Common myeloid progenitor, CD34-positive (primary cell): ENCODE measurements around the gene CFAP73.

Experiments used
- CTCF ChIA-PET: fragments of 350-600 bp; sonication (Branson Sonifier 250); formaldehyde crosslinking; loops from one replicate; lab custom pipeline; 2021; ENCODE audit warnings: antibody characterized with exemption; lab: Charles Lee
- POLR2A ChIA-PET: fragments of 350-600 bp; sonication (Branson Sonifier 250); formaldehyde crosslinking; loops from one replicate; lab custom pipeline; 2021; ENCODE audit warnings: antibody characterized with exemption; lab: Charles Lee
- DNase-seq, 3 donors: peaks; one replicate each; pipeline versions ENCODE4 v3.0.0 to v3.0.0-alpha.2; 2013
- H3K27ac ChIP-seq, 2 experiments: 1 replicate in 1 of 2; 2 replicates in 1 of 2; pipeline ENCODE4 v1.7.0; 2013; ENCODE audit warnings: inconsistent platforms in 2 of 2, low read length in 2 of 2, mild to moderate bottlenecking in 2 of 2, low read depth in 1 of 2, moderate library complexity in 1 of 2; ENCODE audit not compliant: severe bottlenecking in 2 of 2, insufficient read depth in 1 of 2, poor library complexity in 1 of 2
- H3K27me3 ChIP-seq, 5 experiments: replicated peaks in 2 of 5; 1 replicate in 3 of 5; 2 replicates in 2 of 5; pipeline versions ENCODE4 v1.6.1 to v1.7.0; 2013; ENCODE audit warnings: low read length in 4 of 5, mild to moderate bottlenecking in 2 of 5, moderate library complexity in 2 of 5, inconsistent platforms in 1 of 5; ENCODE audit not compliant: insufficient read depth in 5 of 5, control insufficient read depth in 4 of 5
- H3K36me3 ChIP-seq, 4 experiments: 1 replicate in 2 of 4; 2 replicates in 2 of 4; pipeline versions ENCODE4 v1.6.1 to v1.7.0; 2013; ENCODE audit warnings: low read length in 3 of 4, control low read depth in 1 of 4, mild to moderate bottlenecking in 1 of 4; ENCODE audit not compliant: control insufficient read depth in 4 of 4, insufficient read depth in 4 of 4
- H3K4me1 ChIP-seq, 4 experiments: 1 replicate in 3 of 4; 2 replicates in 1 of 4; pipeline versions ENCODE4 v1.6.1 to v1.7.1; 2013; ENCODE audit warnings: low read length in 3 of 4, mild to moderate bottlenecking in 3 of 4, control low read depth in 1 of 4, inconsistent platforms in 1 of 4, moderate library complexity in 1 of 4; ENCODE audit not compliant: control insufficient read depth in 4 of 4, insufficient read depth in 4 of 4; ENCODE audit errors: control extremely low read depth in 1 of 4
- H3K4me3 ChIP-seq, 7 experiments: 1 replicate in 4 of 7; 2 replicates in 3 of 7; pipeline versions ENCODE4 v1.5.1 to v1.7.0; 2013; ENCODE audit warnings: mild to moderate bottlenecking in 7 of 7, low read length in 6 of 7, moderate library complexity in 6 of 7, inconsistent platforms in 2 of 7, low read depth in 2 of 7, control low read depth in 1 of 7; ENCODE audit not compliant: insufficient read depth in 4 of 7, control insufficient read depth in 1 of 7; ENCODE audit errors: extremely low read depth in 1 of 7
- H3K9me3 ChIP-seq, 5 experiments: 1 replicate in 4 of 5; 2 replicates in 1 of 5; pipeline versions ENCODE4 v1.6.1 to v1.7.1; 2013; ENCODE audit warnings: low read length in 4 of 5, mild to moderate bottlenecking in 2 of 5, inconsistent platforms in 1 of 5, low read depth in 1 of 5, moderate library complexity in 1 of 5; ENCODE audit not compliant: control insufficient read depth in 4 of 5, insufficient read depth in 2 of 5; ENCODE audit errors: control extremely low read depth in 1 of 5
- WGBS: methylation state at CpG from one replicate; pipeline ENCODE4 v1.1.5; 2013; ENCODE audit not compliant: insufficient coverage; 5-methylcytosine and 5-hydroxymethylcytosine counted together

The CFAP73 gene

DNA sequence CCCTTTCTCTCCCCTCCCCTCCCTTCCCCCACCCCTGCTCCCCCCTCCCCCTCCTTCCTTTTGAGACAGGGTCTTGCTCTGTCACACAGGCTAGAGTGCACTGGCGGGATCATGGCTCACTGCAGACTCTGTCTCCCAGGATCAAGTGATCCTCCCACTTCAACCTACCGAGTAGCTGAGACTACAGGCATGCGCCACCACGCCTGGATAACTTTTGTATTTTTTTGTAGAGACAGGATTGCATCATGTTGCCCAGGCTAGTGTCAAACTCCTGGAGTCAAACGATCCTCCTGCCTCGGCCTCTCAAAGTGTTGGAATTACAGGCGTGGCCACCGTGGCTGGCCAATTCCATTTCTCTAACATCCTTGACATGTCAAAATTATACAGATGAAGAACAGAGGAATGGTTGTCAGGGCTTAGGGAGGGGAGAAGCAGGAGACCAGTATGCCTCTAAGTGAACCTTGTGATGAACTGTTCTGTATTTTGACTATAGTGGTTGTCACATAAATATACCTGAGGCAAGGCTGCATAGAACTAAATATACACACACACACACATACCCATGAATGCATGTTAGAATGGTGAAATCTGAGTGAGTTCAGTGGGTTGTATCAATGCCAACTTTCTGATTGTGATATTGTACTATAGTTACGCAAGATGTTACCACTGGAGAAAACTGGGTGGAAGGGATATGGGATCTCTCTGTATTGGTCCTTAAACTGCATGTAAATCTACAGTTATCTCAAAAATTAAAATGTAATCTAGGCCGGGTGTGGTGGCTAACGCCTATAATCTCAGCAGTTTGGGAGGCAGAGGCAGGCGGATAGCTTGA, 3.6 kb upstream of the CFAP73 start:
- ChIA-PET POLR2A (no interaction called here), CTCF (interaction anchor here (2.4 to 12.7 kb wide), 2 partner anchors 8 to 28 kb away, joined by 7 to 149 read pairs; partner anchors contain the start of gene RASAL1)
- peaks cover 0 to 3% (median 0%) of the 10 kb centered on the region in 5 experiments for H3K27me3 ChIP-seq
- H3K4me3 ChIP-seq = no peak overlapping the region
- H3K27ac ChIP-seq = no peak overlapping the region
- H3K36me3 ChIP-seq = no peaks in the 10 kb centered on the region
- no peak for DNase-seq
- WGBS = 95% methylated on average over 6 of the region's 12 CpGs
- peaks cover 0 to 26% (median 21%) of the 10 kb centered on the region in 4 experiments for H3K4me1 ChIP-seq
- peaks cover 0 to 2% (median 0%) of the 10 kb centered on the region in 5 experiments for H3K9me3 ChIP-seq

DNA sequence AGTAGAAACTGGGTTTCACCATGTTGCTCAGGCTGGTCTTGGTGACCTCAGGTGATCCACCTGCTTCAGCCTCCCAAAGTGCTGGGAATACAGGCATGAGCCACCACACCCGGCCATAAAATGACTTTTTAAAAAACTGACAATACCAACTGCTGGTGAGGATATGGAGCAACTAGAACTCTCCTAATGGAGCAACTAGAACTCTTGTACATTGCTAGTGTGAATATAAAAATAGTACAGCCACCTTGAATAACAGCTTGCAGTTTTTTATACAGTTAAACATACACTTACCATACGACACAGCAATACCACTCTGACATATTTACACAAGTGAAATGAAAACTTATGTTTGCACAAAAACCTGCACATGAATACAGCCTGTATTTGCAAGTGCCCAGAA, 2.5 kb upstream of the CFAP73 start:
- H3K27me3 ChIP-seq = peaks cover 0 to 6% (median 2%) of the 10 kb centered on the region in 5 experiments
- ChIA-PET POLR2A (no interaction called here), CTCF (interaction anchor here (12.7 kb wide), 1 partner anchor 9 kb away, joined by 149 read pairs; the partner anchor contains the start of gene RASAL1)
- H3K4me1 ChIP-seq = peaks cover 0 to 23% (median 18%) of the 10 kb centered on the region in 4 experiments
- no peak overlapping the region for H3K27ac ChIP-seq
- peaks cover 0 to 2% (median 0%) of the 10 kb centered on the region in 5 experiments for H3K9me3 ChIP-seq
- no CpG with 5 or more reads among the region's 2 CpGs for WGBS
- no peak for DNase-seq
- H3K36me3 ChIP-seq = no peaks in the 10 kb centered on the region
- no peak overlapping the region for H3K4me3 ChIP-seq

DNA sequence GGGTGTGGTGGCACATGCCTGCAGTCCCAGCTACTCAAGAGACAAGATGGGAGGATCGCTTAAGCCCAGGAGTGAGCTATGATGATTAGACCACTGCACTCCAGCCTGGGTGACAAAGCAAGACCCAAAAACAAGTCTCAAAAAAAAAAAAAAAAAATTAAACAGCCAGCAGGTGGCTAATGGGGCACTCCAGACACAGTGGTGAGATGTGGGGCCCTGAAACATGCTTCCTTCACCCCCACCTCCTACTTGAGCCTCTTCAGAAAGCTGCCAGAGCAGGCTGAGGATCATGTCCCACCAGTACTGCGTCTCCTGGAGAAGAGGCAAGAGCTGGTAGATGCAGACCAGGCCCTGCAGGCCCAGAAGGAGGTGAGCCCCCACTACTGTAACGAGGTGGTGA, 2.1 kb downstream of the CFAP73 start:
- CTCF ChIA-PET = interaction anchor here (2.0 to 12.7 kb wide), 3 partner anchors 14 to 31 kb away, joined by 6 to 149 read pairs (median 97); partner anchors contain the start of gene RASAL1

DNA sequence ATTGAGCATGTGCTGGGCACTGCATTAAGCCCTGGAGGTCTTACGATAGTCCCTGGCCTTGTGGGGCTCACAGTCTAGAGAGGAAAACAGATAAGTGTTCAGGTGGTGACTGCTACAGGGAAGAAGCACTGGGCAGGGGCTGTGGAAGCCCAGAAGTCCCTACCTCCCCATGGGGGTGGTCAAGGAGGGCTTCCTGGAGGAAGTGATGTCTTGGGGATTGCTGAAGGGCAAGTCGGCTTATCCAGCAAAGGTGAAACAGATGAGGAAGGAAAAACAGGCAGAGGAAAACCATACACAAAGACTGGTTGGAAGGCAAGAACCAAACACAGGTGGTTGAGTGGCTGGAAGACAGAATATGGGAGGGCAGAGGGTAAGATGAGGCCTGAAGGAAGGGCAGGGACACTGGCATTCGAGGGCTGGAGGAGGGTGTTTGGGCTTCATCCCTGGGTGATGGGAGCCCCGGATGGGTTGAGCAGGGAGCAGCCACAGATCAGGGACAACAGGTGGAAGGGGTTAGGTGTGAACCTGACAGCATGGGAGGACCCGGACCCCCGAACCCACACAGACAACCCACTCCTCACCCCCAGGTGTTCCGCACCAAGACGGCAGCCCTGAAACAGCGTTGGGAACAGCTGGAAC, 2.8 kb downstream of the CFAP73 start:
- Histone ChIP-seq H3K9me3 (no peaks in the 10 kb centered on the region), H3K27ac (no peak overlapping the region), H3K4me3 (peak overlapping the region in 5 of 7 experiments; percentile 42 to 67 (median 61)), H3K27me3 (peaks cover 0 to 32% (median 12%) of the 10 kb centered on the region in 5 experiments), H3K36me3 (peaks cover 0 to 6% (median 1%) of the 10 kb centered on the region in 4 experiments), H3K4me1 (peaks cover 0 to 51% (median 45%) of the 10 kb centered on the region in 4 experiments)
- WGBS = 32% methylated on average over 6 of the region's 9 CpGs
- CTCF ChIA-PET = interaction anchor here (0.7 to 12.7 kb wide), 17 partner anchors 8 to 159 kb away, joined by 3 to 149 read pairs (median 4); partner anchors contain the start of gene RASAL1
- POLR2A ChIA-PET = no interaction called here
- DNase-seq = no peak

More for the DNA sequence above, 2.1 kb downstream of the CFAP73 start:
- Histone ChIP-seq H3K27me3 (peaks cover 0 to 32% (median 12%) of the 10 kb centered on the region in 5 experiments), H3K27ac (no peak overlapping the region), H3K4me1 (peaks cover 0 to 51% (median 45%) of the 10 kb centered on the region in 4 experiments), H3K9me3 (peaks cover 0 to 2% (median 0%) of the 10 kb centered on the region in 5 experiments), H3K36me3 (peaks cover 0 to 2% (median 0%) of the 10 kb centered on the region in 4 experiments), H3K4me3 (no peak overlapping the region)
- 100% methylated on average over 1 of the region's 3 CpGs for WGBS
- DNase-seq = peak in 1 of 3 donors; percentile 46
- POLR2A ChIA-PET = no interaction called here

DNA sequence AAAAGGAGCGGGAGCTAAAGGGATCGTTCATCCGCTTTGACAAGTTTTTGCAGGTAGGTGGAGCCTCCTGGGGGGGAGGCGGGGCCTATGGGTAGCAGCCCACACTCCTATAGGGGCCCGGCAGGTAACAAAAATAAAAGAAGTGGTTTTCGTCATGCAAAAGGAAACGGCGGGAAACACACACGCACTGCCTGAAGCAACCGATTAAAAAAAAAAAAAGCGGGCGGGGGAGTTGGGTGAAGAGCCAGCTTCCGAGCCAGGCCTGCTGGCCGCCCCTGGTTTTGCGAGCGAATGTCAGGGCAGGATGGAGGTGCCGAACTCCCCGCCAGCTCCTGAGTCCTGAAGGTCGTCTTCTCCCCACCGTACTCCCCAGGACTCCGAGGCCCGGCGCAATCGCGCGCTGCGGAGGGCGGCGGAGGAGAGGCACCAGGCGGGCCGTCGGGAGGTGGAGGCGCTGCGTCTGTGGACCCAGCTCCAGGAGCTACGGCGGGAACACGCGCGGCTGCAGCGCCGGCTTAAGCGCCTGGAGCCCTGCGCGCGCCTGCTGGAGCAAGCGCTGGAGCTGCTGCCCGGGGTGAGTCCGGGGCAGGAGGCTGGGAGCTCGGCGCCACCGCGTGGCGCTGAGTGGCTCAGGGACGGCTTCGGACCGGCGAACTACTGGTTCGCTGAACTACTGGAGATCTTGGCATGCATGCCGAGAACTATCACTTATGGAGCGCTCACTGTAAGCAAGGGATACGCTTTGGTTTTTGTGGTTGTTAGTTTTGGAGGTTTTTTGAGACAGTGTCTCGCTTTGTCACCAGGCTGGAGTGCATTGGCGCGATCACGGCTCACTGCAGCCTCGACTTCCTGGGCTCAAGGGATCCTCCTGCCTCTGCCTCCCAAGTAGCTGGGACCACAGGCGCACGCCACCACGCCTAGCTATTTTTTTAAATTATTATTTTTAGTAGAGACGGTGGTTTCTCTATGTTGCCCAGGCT, 3.6 kb downstream of the CFAP73 start:
- peaks cover 0 to 32% (median 12%) of the 10 kb centered on the region in 5 experiments for H3K27me3 ChIP-seq
- POLR2A ChIA-PET = no interaction called here
- H3K4me3 ChIP-seq = peak overlapping the region; percentile 23 to 67 (median 61)
- DNase-seq = peak; percentile 74 to 88 (median 87)
- no peak overlapping the region for H3K27ac ChIP-seq
- CTCF ChIA-PET = interaction anchor here (0.7 to 12.7 kb wide), 28 partner anchors 8 to 163 kb away, joined by 3 to 149 read pairs (median 5); partner anchors contain the start of gene RASAL1
- peaks cover 0 to 51% (median 45%) of the 10 kb centered on the region in 4 experiments for H3K4me1 ChIP-seq
- no peaks in the 10 kb centered on the region for H3K9me3 ChIP-seq
- H3K36me3 ChIP-seq = peaks cover 0 to 14% (median 7%) of the 10 kb centered on the region in 4 experiments
- WGBS = 4% methylated on average over 51 of the region's 70 CpGs
